B cell (primary cell): ENCODE data around the gene TFG. TPM values are rescaled to one million over a fixed set of nuclear protein-coding genes. Genes with fewer than 3 reads are reported as not detected.
"Not testable (repeated sequence)": the region's sequence is repeated elsewhere in the genome, so short reads cannot be mapped to it uniquely, and the experiment has no call there.

Experiments
- ATAC-seq: fragments of 200-7000 bp; cut with Tn5 transposase; one replicate; pipeline ENCODE4 v1.10.0; 2021; ENCODE audit warnings: low read depth, mild to moderate bottlenecking, moderate number of reproducible peaks, moderate library complexity
- CTCF ChIA-PET: fragments of 350-600 bp; sonication (Branson Sonifier 250); formaldehyde crosslinking; loops from one replicate; lab custom pipeline; 2021; ENCODE audit warnings: antibody characterized with exemption, inconsistent platforms; lab: Charles Lee
- POLR2A ChIA-PET: fragments of 350-600 bp; sonication (Branson Sonifier 250); formaldehyde crosslinking; loops from one replicate; lab custom pipeline; 2021; ENCODE audit warnings: antibody characterized with exemption; lab: Charles Lee
- DNase-seq: peaks from one replicate; pipeline ENCODE4 v3.0.0; 2013
- H2AFZ ChIP-seq: 2 replicates; pipeline ENCODE4 v1.6.1; 2012; ENCODE audit warnings: mild to moderate bottlenecking, low read depth, low read length; ENCODE audit not compliant: insufficient read depth, poor library complexity, severe bottlenecking
- H3K27ac ChIP-seq, 2 donors: 1 replicate in 1 of 2; 2 replicates in 1 of 2; pipeline ENCODE4 v1.5.1; 2012 to 2013; ENCODE audit warnings: low read length in 2 of 2, mild to moderate bottlenecking in 2 of 2, moderate library complexity in 1 of 2
- H3K27me3 ChIP-seq, 4 experiments: fragments of 200-600 bp in 1 of 4; sonication (generic) in 1 of 4; replicated peaks in 1 of 4; 1 replicate in 2 of 4; 2 replicates in 2 of 4; pipeline versions ENCODE4 v1.6.1 to v1.7.0; 2013 to 2016; ENCODE audit warnings: low read length in 3 of 4, mild to moderate bottlenecking in 2 of 4, mixed read lengths in 1 of 4, moderate library complexity in 1 of 4; ENCODE audit not compliant: insufficient read depth in 4 of 4, control insufficient read depth in 3 of 4; ENCODE audit errors: control extremely low read depth in 1 of 4
- H3K36me3 ChIP-seq, 2 experiments: replicated peaks in 1 of 2; 1 replicate in 1 of 2; 2 replicates in 1 of 2; pipeline versions ENCODE4 v1.6.1 to v1.7.1; 2013; ENCODE audit warnings: low read length in 1 of 2; ENCODE audit not compliant: insufficient read depth in 2 of 2, control insufficient read depth in 1 of 2; ENCODE audit errors: control extremely low read depth in 1 of 2, extremely low read depth in 1 of 2
- H3K4me1 ChIP-seq, 2 donors: fragments of 200-600 bp in 1 of 2; sonication (generic) in 1 of 2; 1 replicate in 1 of 2; 2 replicates in 1 of 2; pipeline versions ENCODE4 v1.5.1 to v1.6.1; 2013 to 2017; ENCODE audit warnings: low read length in 2 of 2; ENCODE audit not compliant: control insufficient read depth in 2 of 2, insufficient read depth in 2 of 2
- H3K4me2 ChIP-seq: replicated peaks from 2 replicates; pipeline ENCODE3; 2012; ENCODE audit warnings: mild to moderate bottlenecking, low read depth, low read length; ENCODE audit not compliant: poor library complexity, severe bottlenecking
- H3K4me3 ChIP-seq, 5 experiments: fragments of 200-600 bp in 1 of 5; sonication (generic) in 1 of 5; 1 replicate in 3 of 5; 2 replicates in 2 of 5; pipeline versions ENCODE4 v1.5.1 to v1.7.0; 2011 to 2016; ENCODE audit warnings: low read length in 4 of 5, mild to moderate bottlenecking in 4 of 5, low read depth in 2 of 5, control low read depth in 1 of 5, moderate library complexity in 1 of 5; ENCODE audit not compliant: insufficient read depth in 1 of 5; ENCODE audit errors: control extremely low read depth in 1 of 5, extremely low read depth in 1 of 5
- H3K79me2 ChIP-seq: fragments of 200-600 bp; sonication (generic); one replicate; pipeline ENCODE4 v1.6.0; 2016; ENCODE audit warnings: low read length; ENCODE audit not compliant: control insufficient read depth, insufficient read depth
- H3K9ac ChIP-seq: fragments of 200-600 bp; sonication (generic); 2 replicates; pipeline ENCODE4 v1.6.1; 2017; ENCODE audit warnings: mild to moderate bottlenecking, low read length, moderate library complexity
- H3K9me3 ChIP-seq, 3 donors: one replicate each; pipeline versions ENCODE4 v1.6.1 to v1.7.1; 2013; ENCODE audit warnings: low read length in 2 of 3; ENCODE audit not compliant: control insufficient read depth in 2 of 3, insufficient read depth in 1 of 3; ENCODE audit errors: control extremely low read depth in 1 of 3
- H4K20me1 ChIP-seq: 2 replicates; pipeline ENCODE4 v1.6.0; 2012; ENCODE audit warnings: mild to moderate bottlenecking, low read length; ENCODE audit not compliant: insufficient read depth, control insufficient read depth, poor library complexity, severe bottlenecking
- H3K27ac Mint-ChIP-seq: one replicate; pipeline ENCODE4 v1.8.0; 2021; ENCODE audit warnings: mixed read lengths
- H3K27me3 Mint-ChIP-seq: one replicate; pipeline ENCODE4 v1.8.0; 2021; ENCODE audit warnings: mixed read lengths
- H3K4me1 Mint-ChIP-seq: one replicate; pipeline ENCODE4 v1.8.0; 2021; ENCODE audit warnings: mixed read lengths
- H3K4me3 Mint-ChIP-seq: one replicate; pipeline ENCODE4 v1.8.0; 2021; ENCODE audit warnings: mixed read lengths
- H3K9me3 Mint-ChIP-seq: one replicate; pipeline ENCODE4 v1.8.0; 2022; ENCODE audit warnings: mixed read lengths; ENCODE audit not compliant: insufficient read depth
- CTCF ChIP-seq: fragments of 200-600 bp; IDR thresholded peaks from one replicate; pipeline ENCODE4 v1.8.0; 2022; ENCODE audit warnings: antibody characterized with exemption, mild to moderate bottlenecking
- EZH2 ChIP-seq: IDR thresholded peaks from 2 replicates; pipeline ENCODE4 v1.6.1; 2012; ENCODE audit warnings: borderline replicate concordance, low read depth, mild to moderate bottlenecking, moderate library complexity, low read length; ENCODE audit not compliant: insufficient read depth, poor library complexity, severe bottlenecking
- WGBS: methylation state at CpG from one replicate; pipeline ENCODE4 v1.1.5; 2013; ENCODE audit warnings: missing lambda C conversion rate; ENCODE audit not compliant: insufficient coverage; 5-methylcytosine and 5-hydroxymethylcytosine counted together
- intact Hi-C: fragments of 100-400 bp; cut with micrococcal nuclease; formaldehyde crosslinking; loops from one replicate; pipeline ENCODE4 v1.10.0; 2022
- polyA plus RNA-seq: library from polyadenylated mRNA; depleted of rRNA; stranded (reverse); fragments of >200 nt; gene quantifications from 2 replicates; pipeline ENCODE4 v1.2.3, GENCODE V29; 2012
- total RNA-seq, 2 donors: library from RNA; stranded (reverse); fragments of 120-200 nt in 1 of 2; gene quantifications; 1 replicate in 1 of 2; 2 replicates in 1 of 2; pipeline versions ENCODE4 v1.2.3 to v1.2.4, GENCODE V29; 2013 to 2022

TFG gene
- total and polyA plus RNA-seq, 2 donors (not counting 1 experiment from before 2014, with no cell fraction given), result 40.3 to 44.0 TPM

DNA sequence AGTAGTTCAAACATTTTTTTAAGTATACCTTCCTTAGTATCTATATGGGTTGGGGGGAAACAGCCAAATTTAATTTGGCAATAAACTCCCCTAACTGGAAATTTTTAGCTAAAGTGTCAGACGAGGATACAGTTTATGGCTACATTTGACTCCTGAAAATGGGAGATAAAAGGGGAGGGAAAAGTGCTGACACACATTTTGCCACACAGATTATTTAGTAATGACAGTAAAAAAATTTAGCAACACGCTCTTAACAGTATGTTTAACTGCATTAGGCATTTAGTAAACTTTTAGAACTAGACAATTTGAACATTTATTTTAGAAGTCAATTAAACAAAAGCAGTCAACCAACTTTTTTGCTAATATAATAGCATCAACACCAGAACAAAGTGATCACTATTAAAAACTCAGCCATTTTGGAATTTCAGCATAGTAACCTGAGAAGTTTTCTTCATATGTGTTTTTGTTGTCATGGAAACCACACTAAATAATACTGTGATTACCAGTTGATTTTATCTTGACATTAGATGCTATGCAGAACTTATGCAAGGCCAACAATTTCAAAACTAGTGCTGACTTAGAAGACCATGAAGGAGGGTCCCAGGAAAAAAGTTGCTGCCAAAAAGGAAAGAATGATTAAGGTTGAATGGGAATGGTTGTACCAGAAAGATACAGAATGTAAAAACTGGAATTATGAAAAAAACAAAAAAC lies 47.0 kb upstream of the TFG start:
- WGBS, result no CpG with 5 or more reads among the region's 2 CpGs
- no peaks in the 10 kb centered on the region for H3K36me3 ChIP-seq
- H3K4me3 ChIP-seq, result no peak overlapping the region
- Mint-ChIP-seq H3K4me1 (no peaks in the 10 kb centered on the region), H3K4me3 (no peak overlapping the region), H3K9me3 (no peaks in the 10 kb centered on the region), H3K27me3 (peaks cover 22% of the 10 kb centered on the region), H3K27ac (no peak overlapping the region)
- ChIA-PET POLR2A (no interaction called here), CTCF (no interaction called here)
- no peak for TF ChIP-seq CTCF
- H3K9ac ChIP-seq, result no peak overlapping the region
- ATAC-seq (no peak), DNase-seq (no peak)
- no peak overlapping the region for H3K4me2 ChIP-seq
- no peaks in the 10 kb centered on the region for H4K20me1 ChIP-seq
- no peak overlapping the region for H2AFZ ChIP-seq
- H3K9me3 ChIP-seq, result no peaks in the 10 kb centered on the region
- H3K4me1 ChIP-seq, result no peaks in the 10 kb centered on the region
- no peaks in the 10 kb centered on the region for H3K79me2 ChIP-seq
- intact Hi-C loops, result no loop called here
- no peak overlapping the region for H3K27ac ChIP-seq
- peaks cover 0 to 3% (median 0%) of the 10 kb centered on the region in 4 experiments for H3K27me3 ChIP-seq

DNA sequence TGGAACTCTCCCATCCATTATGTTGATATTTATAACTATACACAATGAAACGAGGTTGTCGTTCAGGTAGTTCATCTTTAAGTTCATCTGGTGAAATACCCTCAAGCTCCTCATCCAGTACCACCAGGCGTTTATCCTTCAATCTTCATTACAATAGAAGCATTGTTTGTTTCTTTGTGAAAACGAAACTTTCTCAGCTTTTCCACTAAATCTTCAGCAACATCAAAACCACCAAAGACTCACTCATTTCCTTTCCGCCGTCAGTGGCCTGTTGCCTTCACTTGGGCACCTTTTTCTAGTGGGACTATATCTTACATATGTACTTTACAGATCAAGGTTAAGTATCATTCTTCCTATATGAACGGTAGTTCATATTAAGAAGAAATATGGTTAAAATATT lies 44.1 kb upstream of the TFG start:
- no peak overlapping the region for H3K27ac ChIP-seq
- 40% methylated on average over 3 of the region's 7 CpGs for WGBS
- no peak for TF ChIP-seq EZH2
- no peak for TF ChIP-seq CTCF
- H3K9ac ChIP-seq, result no peak overlapping the region
- H3K36me3 ChIP-seq, result no peaks in the 10 kb centered on the region
- H3K9me3 Mint-ChIP-seq, result peaks cover 4% of the 10 kb centered on the region
- ChIA-PET POLR2A (no interaction called here), CTCF (no interaction called here)
- peaks cover 12% of the 10 kb centered on the region for H3K27me3 Mint-ChIP-seq
- ATAC-seq (no peak), DNase-seq (no peak)
- H3K4me1 Mint-ChIP-seq, result no peaks in the 10 kb centered on the region
- intact Hi-C loops, result no loop called here
- no peaks in the 10 kb centered on the region for H4K20me1 ChIP-seq
- H3K27me3 ChIP-seq, result no peaks in the 10 kb centered on the region
- H3K27ac Mint-ChIP-seq, result no peak overlapping the region
- no peak overlapping the region for H3K4me3 Mint-ChIP-seq
- H3K9me3 ChIP-seq, result peaks cover 0 to 9% (median 0%) of the 10 kb centered on the region in 3 donors
- no peaks in the 10 kb centered on the region for H3K4me1 ChIP-seq
- H3K79me2 ChIP-seq, result no peaks in the 10 kb centered on the region
- H2AFZ ChIP-seq, result peak overlapping the region; percentile 22
- H3K4me3 ChIP-seq, result no peak overlapping the region
- H3K4me2 ChIP-seq, result no peak overlapping the region

DNA sequence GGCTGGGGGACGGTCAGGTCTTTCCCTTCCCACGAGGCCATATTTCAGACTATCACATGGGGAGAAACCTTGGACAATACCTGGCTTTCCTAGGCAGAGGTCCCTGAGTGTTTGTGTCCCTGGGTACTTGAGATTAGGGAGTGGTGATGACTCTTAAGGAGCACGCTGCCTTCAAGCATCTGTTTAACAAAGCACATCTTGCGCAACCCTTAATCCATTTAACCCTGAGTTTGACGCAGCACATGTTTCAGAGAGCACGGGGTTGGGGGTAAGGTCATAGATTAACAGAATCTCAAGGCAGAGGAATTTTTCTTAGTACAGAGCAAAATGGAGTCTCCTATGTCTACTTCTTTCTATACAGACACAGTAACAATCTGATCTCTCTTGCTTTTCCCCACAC lies 42.6 kb upstream of the TFG start:
- intact Hi-C loops, H3K4me2 ChIP-seq, H3K27me3 ChIP-seq, H3K27ac Mint-ChIP-seq, H4K20me1 ChIP-seq, ATAC-seq, H3K27me3 Mint-ChIP-seq, H3K9ac ChIP-seq, H2AFZ ChIP-seq, H3K9me3 ChIP-seq, H3K27ac ChIP-seq, H3K4me1 Mint-ChIP-seq, H3K4me3 ChIP-seq, H3K4me3 Mint-ChIP-seq, POLR2A ChIA-PET, DNase-seq, CTCF ChIA-PET, H3K36me3 ChIP-seq, H3K4me1 ChIP-seq, H3K79me2 ChIP-seq: not testable (repeated sequence)
- H3K9me3 Mint-ChIP-seq, result peaks cover 14% of the 10 kb centered on the region
- WGBS, result no CpG with 5 or more reads among the region's 6 CpGs
